ENCODE data around the gene TGFB1.

TGFB1 gene

GRCh38 chr19:41339936-41340335, 13.8 kb downstream of the TGFB1 start:
- peak; percentile 87 for DNase-seq

GRCh38 chr19:41335467-41335866, 18.3 kb downstream of the TGFB1 start:
- DNase-seq, result no peak

- DNase-seq, result no peak
These were observed 18.9 kb downstream of the TGFB1 start for GRCh38 chr19:41334793-41335192.

- no peak for DNase-seq
These were observed 21.3 kb downstream of the TGFB1 start for GRCh38 chr19:41332468-41332867.

- no peak for DNase-seq
These were observed 21.7 kb downstream of the TGFB1 start for GRCh38 chr19:41332000-41332399.

GRCh38 chr19:41330946-41331678, 22.6 kb downstream of the TGFB1 start:
- DNase-seq, result no peak

- DNase-seq, result no peak
These were observed 23.2 kb downstream of the TGFB1 start for GRCh38 chr19:41330481-41330880.

- no peak for DNase-seq
These were observed 24.9 kb downstream of the TGFB1 start for GRCh38 chr19:41328842-41329225.

GRCh38 chr19:41328157-41328841, 25.4 kb downstream of the TGFB1 start:
- DNase-seq, result peak; percentile 36

GRCh38 chr19:41327576-41328156, 26.1 kb downstream of the TGFB1 start:
- DNase-seq, result peak; percentile 39

- peak; percentile 47 for DNase-seq
These were observed 26.6 kb downstream of the TGFB1 start for GRCh38 chr19:41327076-41327575.

GRCh38 chr19:41325947-41326706, 27.6 kb downstream of the TGFB1 start:
- peak; percentile 84 for DNase-seq

- no peak for DNase-seq
These were observed 28.1 kb downstream of the TGFB1 start for GRCh38 chr19:41325640-41325946.

- peak; percentile 91 for DNase-seq
These were observed 28.6 kb downstream of the TGFB1 start for GRCh38 chr19:41324921-41325639.

- no peak for DNase-seq
These were observed 29.5 kb downstream of the TGFB1 start for GRCh38 chr19:41324231-41324702.

- DNase-seq, result peak; percentile 98
These were observed 30.1 kb downstream of the TGFB1 start for GRCh38 chr19:41323430-41324125.

- DNase-seq, result no peak
These were observed 30.7 kb downstream of the TGFB1 start for GRCh38 chr19:41323023-41323422.

GRCh38 chr19:41322451-41322850, 31.3 kb downstream of the TGFB1 start:
- no peak for DNase-seq

- peak; percentile 63 for DNase-seq
These were observed 32.0 kb downstream of the TGFB1 start for GRCh38 chr19:41321600-41322270.

GRCh38 chr19:41321204-41321599, 32.5 kb downstream of the TGFB1 start:
- no peak for DNase-seq

GRCh38 chr19:41320568-41320967, 33.2 kb downstream of the TGFB1 start:
- no peak for DNase-seq
